ENCODE measurements around the gene ABCA12.

DNA sequence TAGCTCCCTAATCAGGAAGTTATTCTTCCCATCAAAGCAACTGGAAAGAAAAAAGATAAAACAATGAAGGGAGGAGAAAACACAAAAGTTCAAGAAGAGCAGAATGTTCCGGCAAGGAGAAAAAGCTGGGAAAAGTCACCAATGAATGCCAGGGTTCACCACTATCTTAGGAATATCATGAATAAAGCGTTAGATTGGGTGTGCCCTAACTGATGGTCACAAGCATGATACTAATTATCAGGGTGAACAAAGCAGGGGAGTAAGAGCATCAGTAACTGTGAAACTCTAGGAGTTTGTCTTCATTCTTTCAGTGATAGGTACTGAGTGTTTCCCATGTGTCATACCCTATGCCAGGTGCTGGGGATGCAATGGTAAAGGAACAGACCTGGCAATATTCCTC is 115.5 kb downstream of the ABCA12 start:
- TF ChIP-seq, protein P1, sequence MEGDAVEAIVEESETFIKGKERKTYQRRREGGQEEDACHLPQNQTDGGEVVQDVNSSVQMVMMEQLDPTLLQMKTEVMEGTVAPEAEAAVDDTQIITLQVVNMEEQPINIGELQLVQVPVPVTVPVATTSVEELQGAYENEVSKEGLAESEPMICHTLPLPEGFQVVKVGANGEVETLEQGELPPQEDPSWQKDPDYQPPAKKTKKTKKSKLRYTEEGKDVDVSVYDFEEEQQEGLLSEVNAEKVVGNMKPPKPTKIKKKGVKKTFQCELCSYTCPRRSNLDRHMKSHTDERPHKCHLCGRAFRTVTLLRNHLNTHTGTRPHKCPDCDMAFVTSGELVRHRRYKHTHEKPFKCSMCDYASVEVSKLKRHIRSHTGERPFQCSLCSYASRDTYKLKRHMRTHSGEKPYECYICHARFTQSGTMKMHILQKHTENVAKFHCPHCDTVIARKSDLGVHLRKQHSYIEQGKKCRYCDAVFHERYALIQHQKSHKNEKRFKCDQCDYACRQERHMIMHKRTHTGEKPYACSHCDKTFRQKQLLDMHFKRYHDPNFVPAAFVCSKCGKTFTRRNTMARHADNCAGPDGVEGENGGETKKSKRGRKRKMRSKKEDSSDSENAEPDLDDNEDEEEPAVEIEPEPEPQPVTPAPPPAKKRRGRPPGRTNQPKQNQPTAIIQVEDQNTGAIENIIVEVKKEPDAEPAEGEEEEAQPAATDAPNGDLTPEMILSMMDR (IDR thresholded peaks at IDR 0.05): no peak
- no peak for TF ChIP-seq POLR2A (IDR thresholded peaks at IDR 0.05; ENCODE audit: low read depth)
- no peak for TF ChIP-seq POLR2AphosphoS5 (IDR thresholded peaks at IDR 0.05)

Measured in esophagus muscularis mucosa (tissue), 3 donors.